HG03342 (cell line): ENCODE measurements around the gene UQCRC1.

Experiments used
- ATAC-seq: cut with Tn5 transposase; IDR thresholded peaks from one replicate; pipeline ENCODE4 v1.9.1; 2021; ENCODE audit warnings: mild to moderate bottlenecking, moderate library complexity; ENCODE audit not compliant: unreplicated experiment

UQCRC1 gene

GRCh38 chr3:48575366-48575765 lies 34.1 kb downstream of the UQCRC1 start:
- no peak for ATAC-seq

GRCh38 chr3:48573973-48574585 lies 35.4 kb downstream of the UQCRC1 start:
- ATAC-seq: no peak

GRCh38 chr3:48572517-48572916 lies 36.9 kb downstream of the UQCRC1 start:
- no peak for ATAC-seq

- ATAC-seq: no peak
Observed at GRCh38 chr3:48571938-48572337, 37.5 kb downstream of the UQCRC1 start.

DNA sequence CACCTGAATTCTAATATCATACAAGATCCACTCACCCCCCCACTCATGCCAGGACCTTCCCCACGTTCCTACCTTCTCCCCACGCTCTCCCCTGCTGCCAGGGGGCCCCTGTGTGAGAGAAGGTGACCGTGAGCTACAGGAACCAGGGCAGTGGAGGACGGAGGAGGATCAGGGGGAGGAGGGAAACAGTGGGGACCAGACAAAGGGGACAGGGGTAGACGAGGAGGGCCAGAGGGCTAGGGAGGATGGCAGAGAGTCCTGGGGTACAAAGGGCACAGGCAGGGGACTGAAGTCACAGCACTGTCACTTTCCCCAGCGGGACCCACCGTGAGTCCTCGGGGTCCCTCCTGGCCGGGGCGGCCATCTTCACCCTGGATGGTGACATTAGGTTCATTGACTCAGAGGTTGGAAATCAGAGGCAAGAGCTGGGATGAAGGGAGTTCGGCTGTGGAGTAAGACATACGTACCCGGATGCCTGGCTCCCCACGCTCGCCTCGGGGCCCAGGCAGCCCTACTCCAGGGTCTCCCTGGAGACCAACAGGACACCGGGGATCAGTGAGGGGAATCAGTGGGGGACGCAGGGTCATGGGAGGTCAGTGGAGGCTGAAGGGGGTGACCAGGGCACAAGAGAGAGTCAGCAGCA lies 39.5 kb downstream of the UQCRC1 start:
- ATAC-seq: no peak

- no peak for ATAC-seq
Observed at GRCh38 chr3:48569400-48569799, 40.0 kb downstream of the UQCRC1 start.

GRCh38 chr3:48568476-48568875 lies 41.0 kb downstream of the UQCRC1 start:
- no peak for ATAC-seq

DNA sequence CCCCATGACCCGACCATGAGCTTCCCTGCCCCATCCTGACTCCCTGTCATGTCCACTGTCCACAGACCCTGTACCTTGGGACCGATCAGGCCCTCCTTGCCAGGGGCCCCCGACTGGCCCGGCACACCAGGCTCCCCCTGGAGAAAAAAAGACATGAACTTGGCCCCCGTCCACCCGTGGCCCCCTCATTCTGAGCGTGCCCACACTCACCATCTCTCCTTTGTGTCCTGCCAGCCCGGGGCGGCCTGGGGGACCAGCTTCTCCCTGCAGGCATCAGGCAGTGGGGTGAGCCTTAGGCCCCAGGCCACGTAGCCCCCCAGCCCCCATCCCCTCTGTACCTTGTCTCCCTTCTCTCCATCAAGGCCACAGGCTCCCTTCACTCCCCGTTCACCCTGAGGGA lies 41.9 kb downstream of the UQCRC1 start:
- no peak for ATAC-seq

- no peak for ATAC-seq
Observed at GRCh38 chr3:48567090-48567489, 42.4 kb downstream of the UQCRC1 start.

- ATAC-seq: no peak
Observed at GRCh38 chr3:48566401-48566760, 43.1 kb downstream of the UQCRC1 start.

DNA sequence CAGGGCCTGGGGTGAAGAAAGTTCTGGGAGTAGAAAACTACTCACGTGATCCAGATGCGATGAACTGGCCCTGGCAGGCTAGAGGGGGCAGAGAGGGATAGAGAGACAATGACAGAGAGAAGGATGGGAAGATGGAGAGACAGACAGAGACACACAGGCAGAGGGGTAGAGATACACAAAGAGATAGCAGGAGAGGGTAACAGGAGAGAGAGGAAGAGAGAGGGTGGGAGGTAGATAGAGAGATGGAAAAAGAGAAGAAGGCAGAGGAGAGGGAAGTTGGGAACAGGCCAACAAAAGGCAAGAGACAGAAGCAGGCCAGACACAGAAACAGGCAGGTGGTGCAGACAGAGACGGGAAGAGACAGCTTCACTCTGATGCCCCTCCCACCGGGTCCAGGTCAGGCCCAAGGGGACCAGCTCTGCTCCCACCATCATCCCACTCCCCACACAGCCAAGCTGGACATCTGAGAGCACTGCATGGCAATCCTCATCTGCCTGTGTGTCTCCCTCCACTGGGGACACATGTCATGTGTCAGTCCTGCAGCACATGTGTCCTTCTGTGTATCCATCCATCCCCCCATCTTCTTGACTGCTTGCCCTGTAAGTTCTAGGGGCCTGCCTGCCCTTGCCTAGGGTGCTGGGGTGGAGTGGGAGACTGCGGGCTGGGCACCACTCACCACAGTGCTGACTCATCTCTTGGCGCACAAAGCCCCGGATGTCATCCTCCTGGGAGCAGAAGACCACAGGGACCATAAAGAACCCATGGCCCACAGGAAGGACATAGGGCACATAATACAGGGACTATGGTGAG lies 43.6 kb downstream of the UQCRC1 start:
- ATAC-seq: no peak

- ATAC-seq: no peak
Observed at GRCh38 chr3:48565186-48565585, 44.3 kb downstream of the UQCRC1 start.

GRCh38 chr3:48564667-48565066 lies 44.8 kb downstream of the UQCRC1 start:
- ATAC-seq: no peak

- no peak for ATAC-seq
Observed at GRCh38 chr3:48564022-48564421, 45.4 kb downstream of the UQCRC1 start.

DNA sequence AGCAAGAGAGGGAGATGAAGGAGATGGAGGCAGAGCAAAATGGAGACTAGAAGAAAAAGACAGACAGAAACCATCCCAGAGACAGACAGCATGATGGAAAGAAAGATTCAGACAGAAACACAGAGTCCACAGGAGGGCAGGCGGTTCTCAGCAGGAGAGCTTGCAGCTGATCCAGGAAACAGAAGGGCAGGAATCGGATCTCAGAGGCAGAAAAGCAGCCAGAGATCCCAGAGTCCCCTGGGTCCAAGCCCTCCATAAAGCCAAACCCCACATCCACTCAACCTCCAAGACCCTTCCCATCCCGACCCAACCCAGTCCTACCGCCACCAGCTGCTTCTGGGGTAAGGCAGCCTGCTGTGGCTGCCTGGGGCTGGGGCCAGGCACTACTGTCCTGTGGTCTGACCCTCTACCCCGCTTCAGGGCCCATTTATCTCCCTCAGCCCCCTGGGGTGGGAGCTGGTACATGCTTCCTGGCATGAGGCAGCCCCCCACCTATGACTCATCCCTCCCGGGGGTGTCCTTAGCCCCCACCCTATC lies 46.0 kb downstream of the UQCRC1 start, which contains the start of gene UCN2:
Gene UCN2, minus strand, starts transcription at position 400 of the 537 bp plus-strand sequence. CDS start 657 bp downstream, outside the sequence.
- no peak for ATAC-seq

DNA sequence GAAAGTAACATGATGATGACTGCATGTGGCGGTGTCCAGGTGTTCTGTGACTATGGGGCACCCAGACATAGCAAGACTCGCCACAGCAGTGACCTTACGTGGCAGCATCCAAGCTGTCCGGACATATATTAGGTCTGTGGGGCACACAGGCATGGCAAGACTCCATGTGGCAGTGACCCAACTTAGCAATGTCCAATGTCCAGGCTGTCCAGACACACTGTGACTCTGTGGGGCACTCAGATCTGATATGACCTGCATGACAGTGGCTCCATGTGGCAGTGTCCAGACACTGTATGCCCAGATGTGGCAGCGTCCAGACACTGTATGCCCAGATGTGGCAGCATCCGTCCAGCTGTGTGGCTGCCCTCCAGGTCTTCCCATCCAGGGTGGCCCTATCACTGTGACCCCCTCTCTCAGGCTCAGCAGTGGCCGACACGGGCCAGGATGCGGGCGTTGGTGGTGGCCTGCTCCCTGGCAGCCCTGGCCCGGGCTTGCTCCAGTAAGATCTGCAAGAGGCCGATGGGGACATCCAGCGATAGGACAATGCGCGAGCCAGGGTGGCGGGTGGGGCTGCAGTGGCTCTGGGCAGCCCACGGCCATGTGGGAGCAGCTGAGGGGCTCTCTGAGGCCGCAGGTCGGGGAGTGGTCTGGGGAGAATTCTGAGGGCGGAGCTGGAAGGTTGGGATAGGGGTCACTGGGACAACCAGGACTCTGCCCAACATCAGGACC lies 46.9 kb downstream of the UQCRC1 start:
- no peak for ATAC-seq

DNA sequence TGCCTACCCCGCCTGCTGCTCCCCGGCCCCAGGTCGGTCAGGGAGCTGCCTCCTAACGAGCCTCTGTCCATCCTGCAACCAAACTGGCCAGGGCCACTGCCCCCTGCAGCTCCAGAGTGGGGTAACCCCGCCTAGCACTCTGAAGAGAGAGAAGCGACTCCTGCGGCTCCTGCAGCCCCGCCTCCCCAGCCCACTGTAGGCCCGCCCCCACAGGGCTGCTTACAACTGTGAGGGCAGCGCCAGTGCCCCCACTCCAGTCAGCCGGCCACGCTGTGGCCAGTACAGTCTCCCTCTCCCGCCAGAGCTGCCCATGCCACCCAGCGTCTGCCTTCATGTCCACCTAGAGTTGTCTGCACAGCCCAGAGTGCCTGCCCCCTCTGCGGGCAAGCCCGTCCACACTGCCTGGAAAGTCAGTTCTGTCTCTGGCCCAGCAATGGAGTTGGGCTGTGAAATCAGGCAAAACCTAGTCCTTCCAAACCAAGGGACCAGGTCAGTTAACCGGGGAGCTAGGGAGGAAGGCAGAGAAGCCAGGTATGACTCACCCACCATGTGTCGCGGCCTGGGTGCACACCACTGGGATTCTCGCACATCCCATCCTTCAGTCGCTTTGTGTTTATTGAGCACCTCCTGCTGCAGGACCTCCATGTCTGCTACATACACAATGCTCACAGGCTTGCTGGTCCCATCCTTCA lies 48.3 kb downstream of the UQCRC1 start:
- ATAC-seq: no peak

DNA sequence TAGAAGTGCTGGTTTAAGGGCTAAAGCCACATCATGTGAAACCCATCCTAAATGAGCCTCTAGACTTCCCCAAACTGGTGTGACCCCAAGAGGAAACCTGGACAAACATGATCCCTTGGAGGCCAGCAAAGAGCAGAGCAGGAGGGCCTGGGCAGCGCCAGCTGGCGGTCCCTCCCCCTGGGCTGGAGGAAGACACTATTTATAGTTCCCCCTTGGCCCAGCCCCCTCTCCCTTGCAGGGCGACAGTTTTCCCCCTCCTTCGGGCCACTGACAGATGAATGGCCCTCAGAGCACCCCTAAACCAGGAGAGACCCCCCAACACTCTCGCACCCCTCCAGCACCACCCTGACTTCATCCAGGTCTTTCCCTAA lies 48.8 kb downstream of the UQCRC1 start:
- ATAC-seq: no peak

- no peak for ATAC-seq
Observed at GRCh38 chr3:48558493-48559134, 50.8 kb downstream of the UQCRC1 start.
